Uterus (tissue), 4 donors: ENCODE measurements around the gene DNM3. TPM values are rescaled to one million over a fixed set of nuclear protein-coding genes. Genes with fewer than 3 reads are reported as not detected.

ENCODE experiments used
- DNase-seq, 2 donors: peaks; one replicate each; pipeline ENCODE4 v3.0.0-alpha.2; 2019 to 2020
- H3K27ac ChIP-seq, 2 donors: fragments of 200-600 bp; sonication (generic); 1 replicate in 1 of 2; 2 replicates in 1 of 2; pipeline ENCODE4 v1.5.1; 2016 to 2018
- H3K27me3 ChIP-seq, 2 donors: fragments of 200-600 bp; sonication (generic); one replicate each; pipeline ENCODE4 v1.5.1; 2018 to 2019; ENCODE audit warnings: control low read depth in 1 of 2
- H3K36me3 ChIP-seq, 2 donors: fragments of 200-600 bp; sonication (generic); one replicate each; pipeline ENCODE4 v1.5.1; 2019; ENCODE audit warnings: control low read depth in 1 of 2
- H3K4me1 ChIP-seq, 2 donors: fragments of 200-600 bp; sonication (generic); one replicate each; pipeline ENCODE4 v1.5.1; 2018 to 2019; ENCODE audit warnings: control low read depth in 1 of 2
- H3K4me3 ChIP-seq, 2 donors: fragments of 200-600 bp; sonication (generic); 1 replicate in 1 of 2; 2 replicates in 1 of 2; pipeline ENCODE4 v1.5.1; 2018 to 2019; ENCODE audit warnings: mild to moderate bottlenecking in 1 of 2
- H3K9me3 ChIP-seq, 2 donors: fragments of 200-600 bp; sonication (generic); one replicate each; pipeline ENCODE4 v1.5.1; 2019; ENCODE audit warnings: control low read depth in 1 of 2
- CTCF ChIP-seq, 4 experiments: fragments of 200-600 bp in 2 of 4; fragments of 450-650 bp in 2 of 4; sonication (generic) in 2 of 4; IDR thresholded peaks; one replicate each; pipeline ENCODE4 v1.5.1; 2016 to 2019; ENCODE audit warnings: antibody characterized with exemption in 4 of 4, mild to moderate bottlenecking in 2 of 4, moderate library complexity in 1 of 4
- POLR2A ChIP-seq, 2 donors: fragments of 450-650 bp; IDR thresholded peaks; one replicate each; pipeline ENCODE4 v1.6.1; 2016; ENCODE audit warnings: antibody characterized with exemption in 2 of 2, mild to moderate bottlenecking in 1 of 2, moderate library complexity in 1 of 2
- intact Hi-C: fragments of 100-400 bp; cut with DNase I; formaldehyde crosslinking; loops from one replicate; pipeline ENCODE4 v1.15.1; 2023; ENCODE audit warnings: low total_unique reads
- total RNA-seq, 4 donors: library from RNA; depleted of rRNA in 3 of 4; stranded (reverse); fragments of >200 nt in 3 of 4; gene quantifications; one replicate each; pipeline versions ENCODE4 v1.1.0 to v1.2.4, GENCODE V29; 2014 to 2023
- donor health status: DM: yes; HTN: yes; CAD: no.

The DNM3 gene
- total RNA-seq, 4 donors from 2014 or later = 4.7 to 49.2 (median 14.6) TPM

- Histone ChIP-seq H3K4me3 (no peak overlapping the region), H3K36me3 (no peaks in the 10 kb centered on the region), H3K4me1 (no peaks in the 10 kb centered on the region), H3K27me3 (no peaks in the 10 kb centered on the region), H3K27ac (no peak overlapping the region), H3K9me3 (no peaks in the 10 kb centered on the region)
- intact Hi-C loops = no loop called here
- DNase-seq = no peak
- TF ChIP-seq CTCF (IDR thresholded peaks at IDR 0.05) (no peak), POLR2A (IDR thresholded peaks at IDR 0.05) (no peak)
Observed at GRCh38 chr1:172276120-172276818, 435.0 kb downstream of the DNM3 start.

- H3K4me3 ChIP-seq = no peak overlapping the region
- DNase-seq = no peak
- no peaks in the 10 kb centered on the region for H3K27me3 ChIP-seq
- no peak overlapping the region for H3K27ac ChIP-seq
- TF ChIP-seq CTCF (IDR thresholded peaks at IDR 0.05) (no peak), POLR2A (IDR thresholded peaks at IDR 0.05) (no peak)
- intact Hi-C loops = no loop called here
- no peaks in the 10 kb centered on the region for H3K36me3 ChIP-seq
- no peaks in the 10 kb centered on the region for H3K9me3 ChIP-seq
- H3K4me1 ChIP-seq = no peaks in the 10 kb centered on the region
Observed at GRCh38 chr1:172277275-172277674, 436.0 kb downstream of the DNM3 start.

- no peak for DNase-seq
- intact Hi-C loops = no loop called here
- H3K27ac ChIP-seq = no peak overlapping the region
Observed at GRCh38 chr1:172277989-172278388, 436.7 kb downstream of the DNM3 start.

GRCh38 chr1:172278478-172278877 lies 437.2 kb downstream of the DNM3 start:
- Histone ChIP-seq H3K4me3 (no peak overlapping the region), H3K27me3 (no peaks in the 10 kb centered on the region), H3K36me3 (no peaks in the 10 kb centered on the region), H3K4me1 (no peaks in the 10 kb centered on the region), H3K27ac (no peak overlapping the region), H3K9me3 (no peaks in the 10 kb centered on the region)
- no peak for TF ChIP-seq CTCF (IDR thresholded peaks at IDR 0.05)
- no peak for TF ChIP-seq POLR2A (IDR thresholded peaks at IDR 0.05)
- DNase-seq = no peak
- intact Hi-C loops = no loop called here

More at GRCh38 chr1:172277989-172278388, 436.7 kb downstream of the DNM3 start:
- Histone ChIP-seq H3K9me3 (no peaks in the 10 kb centered on the region), H3K36me3 (no peaks in the 10 kb centered on the region), H3K4me3 (no peak overlapping the region), H3K27me3 (no peaks in the 10 kb centered on the region), H3K4me1 (no peaks in the 10 kb centered on the region)
- TF ChIP-seq POLR2A (IDR thresholded peaks at IDR 0.05) = no peak
- no peak for TF ChIP-seq CTCF (IDR thresholded peaks at IDR 0.05)

- TF ChIP-seq POLR2A (IDR thresholded peaks at IDR 0.05) (no peak), CTCF (IDR thresholded peaks at IDR 0.05) (no peak)
- intact Hi-C loops = no loop called here
Observed at GRCh38 chr1:172279939-172280636, 438.8 kb downstream of the DNM3 start.

More at GRCh38 chr1:172279939-172280636, 438.8 kb downstream of the DNM3 start:
- Histone ChIP-seq H3K4me3 (no peak overlapping the region), H3K9me3 (no peaks in the 10 kb centered on the region), H3K4me1 (no peaks in the 10 kb centered on the region), H3K36me3 (no peaks in the 10 kb centered on the region), H3K27ac (no peak overlapping the region), H3K27me3 (no peaks in the 10 kb centered on the region)
- no peak for DNase-seq
